Effector memory CD8-positive, alpha-beta T cell (primary cell): Measurements from ENCODE around the gene APBB3.
A peak's percentile ranks its signal among the peaks of the same experiment; 100 is the strongest.

ENCODE experiments used
- ATAC-seq: fragments of 150-1000 bp; cut with Tn5 transposase; replicated peaks from 2 replicates; pipeline ENCODE4 v1.10.0; 2021; ENCODE audit warnings: mild to moderate bottlenecking, moderate library complexity
- DNase-seq, 3 experiments: peaks; one replicate each; pipeline ENCODE4 v3.0.0; 2021
- H3K27ac Mint-ChIP-seq, 2 donors: one replicate each; pipeline ENCODE4 v1.8.0; 2022; ENCODE audit warnings: mild to moderate bottlenecking in 2 of 2, mixed read lengths in 2 of 2, moderate library complexity in 2 of 2
- H3K27me3 Mint-ChIP-seq, 2 donors: one replicate each; pipeline ENCODE4 v1.8.0; 2022; ENCODE audit warnings: mixed read lengths in 2 of 2
- H3K36me3 Mint-ChIP-seq: one replicate; pipeline ENCODE4 v1.8.0; 2022; ENCODE audit warnings: mild to moderate bottlenecking, moderate library complexity, mixed read lengths; ENCODE audit not compliant: insufficient read depth
- H3K4me1 Mint-ChIP-seq, 2 donors: one replicate each; pipeline ENCODE4 v1.8.0; 2022; ENCODE audit warnings: low read depth in 2 of 2, mixed read lengths in 2 of 2
- H3K4me3 Mint-ChIP-seq, 2 donors: one replicate each; pipeline ENCODE4 v1.8.0; 2022; ENCODE audit warnings: mild to moderate bottlenecking in 2 of 2, mixed read lengths in 2 of 2, moderate library complexity in 2 of 2
- H3K9me3 Mint-ChIP-seq, 2 donors: one replicate each; pipeline ENCODE4 v1.8.0; 2022; ENCODE audit warnings: mixed read lengths in 2 of 2

Gene APBB3

GRCh38 chr5:140569197-140569596 lies 4.8 kb upstream of the APBB3 start:
- peak overlapping the region; percentile 94 to 98 for H3K27ac Mint-ChIP-seq
- DNase-seq, result no peak
- no peaks in the 10 kb centered on the region for H3K27me3 Mint-ChIP-seq
- H3K9me3 Mint-ChIP-seq, result no peaks in the 10 kb centered on the region
- peaks cover 34 to 43% of the 10 kb centered on the region in 2 donors for H3K4me1 Mint-ChIP-seq
- peak overlapping the region; percentile 41 to 70 for H3K4me3 Mint-ChIP-seq
- ATAC-seq, result no peak
- H3K36me3 Mint-ChIP-seq, result peaks cover 21% of the 10 kb centered on the region

- DNase-seq (no peak), ATAC-seq (no peak)
- peaks cover 37 to 43% of the 10 kb centered on the region in 2 donors for H3K4me1 Mint-ChIP-seq
- H3K9me3 Mint-ChIP-seq, result no peaks in the 10 kb centered on the region
- peaks cover 21% of the 10 kb centered on the region for H3K36me3 Mint-ChIP-seq
- H3K4me3 Mint-ChIP-seq, result peak overlapping the region in 1 of 2 donors; percentile 29
- H3K27ac Mint-ChIP-seq, result peak overlapping the region; percentile 94 to 98
- H3K27me3 Mint-ChIP-seq, result no peaks in the 10 kb centered on the region
Observed at GRCh38 chr5:140568443-140569063, 4.2 kb upstream of the APBB3 start.

- Mint-ChIP-seq H3K9me3 (no peaks in the 10 kb centered on the region), H3K36me3 (peaks cover 21% of the 10 kb centered on the region), H3K4me3 (no peak overlapping the region), H3K27me3 (no peaks in the 10 kb centered on the region), H3K4me1 (peaks cover 41 to 43% of the 10 kb centered on the region in 2 donors), H3K27ac (peak overlapping the region; percentile 94 to 98)
- no peak for DNase-seq
- ATAC-seq, result no peak
Observed at GRCh38 chr5:140567871-140568270, 3.5 kb upstream of the APBB3 start.

- no peaks in the 10 kb centered on the region for H3K9me3 Mint-ChIP-seq
- peak overlapping the region in 1 of 2 donors; percentile 56 for H3K4me3 Mint-ChIP-seq
- DNase-seq (no peak), ATAC-seq (no peak)
- peaks cover 21% of the 10 kb centered on the region for H3K36me3 Mint-ChIP-seq
- H3K4me1 Mint-ChIP-seq, result peaks cover 43 to 44% of the 10 kb centered on the region in 2 donors
- H3K27me3 Mint-ChIP-seq, result no peaks in the 10 kb centered on the region
- H3K27ac Mint-ChIP-seq, result peak overlapping the region; percentile 61 to 94
Observed at GRCh38 chr5:140567136-140567818, 2.9 kb upstream of the APBB3 start.

- DNase-seq, result no peak
- Mint-ChIP-seq H3K4me3 (peak overlapping the region in 1 of 2 donors; percentile 56), H3K27me3 (no peaks in the 10 kb centered on the region), H3K9me3 (no peaks in the 10 kb centered on the region), H3K27ac (peak overlapping the region; percentile 61 to 94), H3K36me3 (peaks cover 22% of the 10 kb centered on the region), H3K4me1 (peaks cover 43 to 44% of the 10 kb centered on the region in 2 donors)
- no peak for ATAC-seq
Observed at GRCh38 chr5:140566665-140567064, 2.3 kb upstream of the APBB3 start.

- peaks cover 21% of the 10 kb centered on the region for H3K36me3 Mint-ChIP-seq
- no peaks in the 10 kb centered on the region for H3K27me3 Mint-ChIP-seq
- no peak for DNase-seq
- peaks cover 44 to 47% of the 10 kb centered on the region in 2 donors for H3K4me1 Mint-ChIP-seq
- ATAC-seq, result no peak
- H3K9me3 Mint-ChIP-seq, result no peaks in the 10 kb centered on the region
- H3K4me3 Mint-ChIP-seq, result peak overlapping the region; percentile 86 to 91
- peak overlapping the region; percentile 95 to 97 for H3K27ac Mint-ChIP-seq
Observed at GRCh38 chr5:140565780-140566095, 1.3 kb upstream of the APBB3 start.

GRCh38 chr5:140565024-140565779 lies 804 bp upstream of the APBB3 start:
- ATAC-seq (no peak), DNase-seq (no peak)
- Mint-ChIP-seq H3K27me3 (no peaks in the 10 kb centered on the region), H3K36me3 (peaks cover 21% of the 10 kb centered on the region), H3K9me3 (no peaks in the 10 kb centered on the region), H3K4me1 (peaks cover 43 to 44% of the 10 kb centered on the region in 2 donors), H3K4me3 (peak overlapping the region; percentile 86 to 91), H3K27ac (peak overlapping the region; percentile 95 to 97)

GRCh38 chr5:140563596-140563995 lies 802 bp downstream of the APBB3 start:
- Mint-ChIP-seq H3K9me3 (no peaks in the 10 kb centered on the region), H3K4me1 (peaks cover 34 to 36% of the 10 kb centered on the region in 2 donors), H3K36me3 (peaks cover 22% of the 10 kb centered on the region), H3K4me3 (peak overlapping the region; percentile 86 to 91), H3K27me3 (no peaks in the 10 kb centered on the region), H3K27ac (peak overlapping the region; percentile 95 to 97)
- DNase-seq (no peak), ATAC-seq (no peak)

GRCh38 chr5:140561753-140562523 lies 2.5 kb downstream of the APBB3 start:
- Mint-ChIP-seq H3K27me3 (no peaks in the 10 kb centered on the region), H3K4me1 (peaks cover 27 to 37% of the 10 kb centered on the region in 2 donors), H3K27ac (peak overlapping the region in 1 of 2 donors; percentile 21), H3K4me3 (no peak overlapping the region), H3K36me3 (peaks cover 19% of the 10 kb centered on the region), H3K9me3 (no peaks in the 10 kb centered on the region)
- no peak for ATAC-seq
- no peak for DNase-seq

GRCh38 chr5:140560227-140560626 lies 4.2 kb downstream of the APBB3 start:
- peaks cover 31 to 39% of the 10 kb centered on the region in 2 donors for H3K4me1 Mint-ChIP-seq
- no peak overlapping the region for H3K4me3 Mint-ChIP-seq
- no peak for ATAC-seq
- peaks cover 16% of the 10 kb centered on the region for H3K36me3 Mint-ChIP-seq
- peak overlapping the region in 1 of 2 donors; percentile 21 for H3K27ac Mint-ChIP-seq
- H3K9me3 Mint-ChIP-seq, result no peaks in the 10 kb centered on the region
- no peak for DNase-seq
- H3K27me3 Mint-ChIP-seq, result no peaks in the 10 kb centered on the region

- peaks cover 38 to 42% of the 10 kb centered on the region in 2 donors for H3K4me1 Mint-ChIP-seq
- ATAC-seq (no peak), DNase-seq (no peak)
- no peak overlapping the region for H3K27ac Mint-ChIP-seq
- no peaks in the 10 kb centered on the region for H3K27me3 Mint-ChIP-seq
- H3K4me3 Mint-ChIP-seq, result peak overlapping the region in 1 of 2 donors; percentile 91
- H3K9me3 Mint-ChIP-seq, result no peaks in the 10 kb centered on the region
- peaks cover 11% of the 10 kb centered on the region for H3K36me3 Mint-ChIP-seq
Observed at GRCh38 chr5:140558542-140558941, 5.9 kb downstream of the APBB3 start.

GRCh38 chr5:140557965-140558364 lies 6.4 kb downstream of the APBB3 start:
- Mint-ChIP-seq H3K9me3 (no peaks in the 10 kb centered on the region), H3K4me3 (peak overlapping the region; percentile 91 to 94), H3K36me3 (peaks cover 11% of the 10 kb centered on the region), H3K27ac (peak overlapping the region; percentile 96 to 97), H3K4me1 (peaks cover 40 to 48% of the 10 kb centered on the region in 2 donors), H3K27me3 (no peaks in the 10 kb centered on the region)
- ATAC-seq (no peak), DNase-seq (no peak)
